ENCODE data around the gene DIS3L2.

DNA sequence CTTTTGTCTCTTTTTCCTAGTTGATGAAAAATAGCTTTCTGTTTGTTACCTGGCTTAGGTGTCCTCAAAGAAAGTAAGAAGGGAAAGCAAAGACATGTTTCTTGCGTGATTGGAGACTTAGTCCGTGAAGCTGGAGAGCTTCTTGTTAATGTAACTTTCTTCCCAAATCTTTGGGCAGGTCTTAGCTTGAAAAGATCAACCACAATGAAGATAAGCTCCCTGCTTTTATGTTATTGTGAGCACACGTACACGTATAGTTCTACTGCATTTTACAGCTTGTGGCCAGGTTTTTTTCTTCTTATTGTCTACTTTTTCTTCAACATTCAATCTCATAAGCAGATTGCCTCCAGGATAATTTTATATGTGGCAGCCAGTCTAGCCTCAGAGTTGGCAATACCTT, 99.8 kb downstream of the DIS3L2 start:
- TF ChIP-seq POLR2A (IDR thresholded peaks at IDR 0.05), result no peak
- TF ChIP-seq, protein P1, sequence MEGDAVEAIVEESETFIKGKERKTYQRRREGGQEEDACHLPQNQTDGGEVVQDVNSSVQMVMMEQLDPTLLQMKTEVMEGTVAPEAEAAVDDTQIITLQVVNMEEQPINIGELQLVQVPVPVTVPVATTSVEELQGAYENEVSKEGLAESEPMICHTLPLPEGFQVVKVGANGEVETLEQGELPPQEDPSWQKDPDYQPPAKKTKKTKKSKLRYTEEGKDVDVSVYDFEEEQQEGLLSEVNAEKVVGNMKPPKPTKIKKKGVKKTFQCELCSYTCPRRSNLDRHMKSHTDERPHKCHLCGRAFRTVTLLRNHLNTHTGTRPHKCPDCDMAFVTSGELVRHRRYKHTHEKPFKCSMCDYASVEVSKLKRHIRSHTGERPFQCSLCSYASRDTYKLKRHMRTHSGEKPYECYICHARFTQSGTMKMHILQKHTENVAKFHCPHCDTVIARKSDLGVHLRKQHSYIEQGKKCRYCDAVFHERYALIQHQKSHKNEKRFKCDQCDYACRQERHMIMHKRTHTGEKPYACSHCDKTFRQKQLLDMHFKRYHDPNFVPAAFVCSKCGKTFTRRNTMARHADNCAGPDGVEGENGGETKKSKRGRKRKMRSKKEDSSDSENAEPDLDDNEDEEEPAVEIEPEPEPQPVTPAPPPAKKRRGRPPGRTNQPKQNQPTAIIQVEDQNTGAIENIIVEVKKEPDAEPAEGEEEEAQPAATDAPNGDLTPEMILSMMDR (IDR thresholded peaks at IDR 0.05), result no peak
- TF ChIP-seq EP300 (IDR thresholded peaks at IDR 0.05), result no peak
- TF ChIP-seq POLR2AphosphoS5 (IDR thresholded peaks at IDR 0.05), result no peak
